Sigmoid colon (tissue), 7 donors: ENCODE measurements around the gene KLF17. TPM values are rescaled to one million over a fixed set of nuclear protein-coding genes. Genes with fewer than 3 reads are reported as not detected.

Experiments used
- DNase-seq: peaks from one replicate; pipeline ENCODE4 v3.0.0-alpha.2; 2019
- H3K27ac ChIP-seq, 4 donors: fragments of 200-600 bp; sonication (generic); one replicate each; pipeline ENCODE4 v1.5.1; 2016 to 2019; ENCODE audit warnings: mild to moderate bottlenecking in 1 of 4
- H3K27me3 ChIP-seq, 3 donors: fragments of 200-600 bp; sonication (generic); one replicate each; pipeline ENCODE4 v1.5.1; 2019; ENCODE audit warnings: mild to moderate bottlenecking in 1 of 3
- H3K36me3 ChIP-seq, 4 donors: fragments of 200-600 bp; sonication (generic); one replicate each; pipeline ENCODE4 v1.5.1; 2016 to 2019
- H3K4me1 ChIP-seq, 4 donors: fragments of 200-600 bp; sonication (generic); one replicate each; pipeline ENCODE4 v1.5.1; 2017 to 2019
- H3K4me3 ChIP-seq, 4 donors: fragments of 200-600 bp; sonication (generic); one replicate each; pipeline ENCODE4 v1.5.1; 2017 to 2019; ENCODE audit warnings: mild to moderate bottlenecking in 2 of 4, moderate library complexity in 1 of 4
- H3K9me3 ChIP-seq, 4 donors: fragments of 200-600 bp in 3 of 4; sonication (generic) in 3 of 4; one replicate each; pipeline versions ENCODE4 v1.5.1 to v1.6.1; 2013 to 2019
- EP300 ChIP-seq, 4 donors: sonication (generic); formaldehyde crosslinking; IDR thresholded peaks; one replicate each; pipeline ENCODE4 v1.6.1; 2017; ENCODE audit warnings: antibody characterized with exemption in 4 of 4
- POLR2A ChIP-seq, 2 donors: fragments of 450-650 bp; IDR thresholded peaks; one replicate each; pipeline ENCODE4 v1.6.1; 2016; ENCODE audit warnings: antibody characterized with exemption in 2 of 2, mild to moderate bottlenecking in 2 of 2, moderate library complexity in 2 of 2
- POLR2AphosphoS5 ChIP-seq, 4 donors: sonication (generic); formaldehyde crosslinking; IDR thresholded peaks; one replicate each; pipeline ENCODE4 v1.6.1; 2017; ENCODE audit warnings: antibody characterized with exemption in 4 of 4
- WGBS, 2 donors: extraction: QIAGEN DNeasy Blood & Tissue Kit; methylation state at CpG; one replicate each; pipeline ENCODE4 v1.1.7; 2013; 5-methylcytosine and 5-hydroxymethylcytosine counted together
- intact Hi-C: fragments of 100-400 bp; cut with DNase I; formaldehyde crosslinking; loops from one replicate; pipeline ENCODE4 v1.15.1; 2023
- polyA plus RNA-seq, 3 donors: library from polyadenylated mRNA; stranded (reverse); fragments of 200-250 nt; gene quantifications; one replicate each; pipeline ENCODE4 v1.2.3, GENCODE V29; 2013
- small RNA-seq, 3 donors: library from RNA; depleted of rRNA; stranded (forward); fragments of <200 nt; gene quantifications; one replicate each; pipeline ENCODE3, GENCODE V24; 2016
- total RNA-seq, 4 donors: library from RNA; depleted of rRNA; stranded (reverse); fragments of >200 nt; gene quantifications; one replicate each; pipeline ENCODE4 v1.1.0, GENCODE V29; 2016
- TF ChIP-seq, protein P1 (sequence below), 4 experiments: fragments of 450-650 bp in 3 of 4; fragments of 200-600 bp in 1 of 4; IDR thresholded peaks; one replicate each; pipeline ENCODE4 v1.5.1; 2016 to 2019; ENCODE audit warnings: antibody characterized with exemption in 4 of 4, mild to moderate bottlenecking in 3 of 4, moderate library complexity in 2 of 4
- donor health status: healthy with polysubstance abuse.
- donor health status: Bipolar disorder and iron deficiency.
- donor health status: healthy.

Gene KLF17
- total and polyA plus RNA-seq, 7 donors, result 0.16 to 0.68 (median 0.28) TPM; not detected in 4

DNA sequence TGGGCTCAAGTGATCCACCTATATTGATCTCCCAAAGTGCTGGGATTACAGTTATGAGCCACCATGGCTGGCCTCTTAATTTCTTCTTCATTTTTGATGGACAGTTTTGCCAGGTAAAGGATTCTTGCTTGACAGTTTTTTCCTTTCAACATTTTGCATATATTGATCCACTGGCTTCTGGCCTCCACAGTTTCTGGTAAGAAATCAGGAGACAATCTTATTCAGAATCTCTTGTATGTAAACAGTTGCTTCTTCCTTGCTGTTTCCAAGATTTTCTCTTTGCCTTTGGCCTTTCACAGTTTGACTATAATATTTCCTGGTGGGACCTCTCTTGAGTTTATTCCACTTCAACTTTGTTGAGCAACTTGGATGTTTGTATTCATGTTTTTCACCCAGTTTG, 42.9 kb downstream of the KLF17 start:
- no peaks in the 10 kb centered on the region for H3K9me3 ChIP-seq
- DNase-seq, result no peak
- H3K4me3 ChIP-seq, result no peak overlapping the region
- H3K36me3 ChIP-seq, result no peaks in the 10 kb centered on the region
- TF ChIP-seq EP300 (IDR thresholded peaks at IDR 0.05), result no peak
- TF ChIP-seq POLR2AphosphoS5 (IDR thresholded peaks at IDR 0.05), result no peak
- no peak for TF ChIP-seq POLR2A (IDR thresholded peaks at IDR 0.05)
- TF ChIP-seq, protein P1, sequence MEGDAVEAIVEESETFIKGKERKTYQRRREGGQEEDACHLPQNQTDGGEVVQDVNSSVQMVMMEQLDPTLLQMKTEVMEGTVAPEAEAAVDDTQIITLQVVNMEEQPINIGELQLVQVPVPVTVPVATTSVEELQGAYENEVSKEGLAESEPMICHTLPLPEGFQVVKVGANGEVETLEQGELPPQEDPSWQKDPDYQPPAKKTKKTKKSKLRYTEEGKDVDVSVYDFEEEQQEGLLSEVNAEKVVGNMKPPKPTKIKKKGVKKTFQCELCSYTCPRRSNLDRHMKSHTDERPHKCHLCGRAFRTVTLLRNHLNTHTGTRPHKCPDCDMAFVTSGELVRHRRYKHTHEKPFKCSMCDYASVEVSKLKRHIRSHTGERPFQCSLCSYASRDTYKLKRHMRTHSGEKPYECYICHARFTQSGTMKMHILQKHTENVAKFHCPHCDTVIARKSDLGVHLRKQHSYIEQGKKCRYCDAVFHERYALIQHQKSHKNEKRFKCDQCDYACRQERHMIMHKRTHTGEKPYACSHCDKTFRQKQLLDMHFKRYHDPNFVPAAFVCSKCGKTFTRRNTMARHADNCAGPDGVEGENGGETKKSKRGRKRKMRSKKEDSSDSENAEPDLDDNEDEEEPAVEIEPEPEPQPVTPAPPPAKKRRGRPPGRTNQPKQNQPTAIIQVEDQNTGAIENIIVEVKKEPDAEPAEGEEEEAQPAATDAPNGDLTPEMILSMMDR (IDR thresholded peaks at IDR 0.05), result no peak
- no peak overlapping the region for H3K27ac ChIP-seq
- intact Hi-C loops, result no loop called here
- no peaks in the 10 kb centered on the region for H3K4me1 ChIP-seq
- H3K27me3 ChIP-seq, result no peaks in the 10 kb centered on the region

DNA sequence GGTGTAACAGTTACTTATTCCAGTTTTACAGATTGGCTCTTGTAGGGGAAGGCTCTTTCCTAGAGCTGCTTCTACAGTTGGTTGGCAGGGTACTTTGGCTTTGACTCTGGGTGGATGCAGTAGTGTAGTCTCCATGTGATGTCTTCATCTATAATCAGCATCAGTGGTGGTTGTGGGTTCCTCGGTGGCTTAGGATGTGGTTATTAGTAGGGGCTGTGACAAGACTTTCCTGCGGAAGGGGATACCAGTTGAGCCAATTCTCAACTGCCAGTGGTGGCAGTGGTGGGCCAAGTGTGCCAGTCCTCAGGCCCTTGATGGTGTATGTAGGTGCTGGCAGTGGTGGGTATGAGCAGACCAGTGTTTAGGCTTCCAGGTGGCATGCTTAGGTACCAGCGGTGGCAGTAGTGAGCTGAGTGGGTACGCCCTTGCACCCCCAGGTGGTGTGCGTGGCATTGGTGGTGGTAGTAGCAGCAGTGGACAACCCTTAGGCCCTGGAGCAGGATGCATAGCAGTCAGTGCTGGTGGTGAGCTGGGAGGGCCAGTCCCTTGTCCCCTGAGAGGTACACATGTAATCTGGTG, 50.0 kb downstream of the KLF17 start:
- 82 to 85% methylated on average over 5 of the region's 5 CpGs for WGBS, 2 donors
- no peak for DNase-seq

DNA sequence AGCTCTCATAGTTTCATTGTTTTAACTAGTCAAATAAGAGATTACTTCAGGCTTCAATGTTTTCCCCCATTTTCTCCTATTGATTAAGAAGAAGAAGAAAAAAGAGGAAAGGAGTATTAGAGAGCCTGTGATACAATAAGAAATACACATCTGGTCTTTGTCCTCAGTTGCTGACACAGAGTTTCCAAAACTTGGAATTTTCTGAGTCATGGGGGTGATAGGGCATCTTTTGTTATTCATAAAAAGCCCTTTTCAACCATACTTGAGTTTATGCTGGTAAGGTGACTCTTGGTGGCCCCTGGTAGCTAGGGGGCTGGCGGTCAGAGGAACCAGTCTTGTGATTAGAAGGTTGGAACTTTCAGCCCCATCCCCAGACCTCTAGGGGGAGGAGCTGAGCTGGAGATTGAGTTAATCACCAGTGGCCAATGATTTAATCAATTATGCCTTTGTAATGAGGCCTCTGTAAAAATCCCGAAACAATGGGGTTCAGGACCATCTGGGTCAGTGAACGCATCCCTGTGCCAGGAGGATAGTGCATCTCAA, 51.7 kb downstream of the KLF17 start:
- intact Hi-C loops, result no loop called here
- H3K27ac ChIP-seq, result no peak overlapping the region
- no peak for DNase-seq
- H3K36me3 ChIP-seq, result no peaks in the 10 kb centered on the region
- no peak overlapping the region for H3K4me3 ChIP-seq
- no peaks in the 10 kb centered on the region for H3K4me1 ChIP-seq
- peaks cover 0 to 4% (median 0%) of the 10 kb centered on the region in 3 donors for H3K27me3 ChIP-seq
- 94 to 95% methylated on average over 3 of the region's 3 CpGs for WGBS, 2 donors
- TF ChIP-seq POLR2AphosphoS5 (IDR thresholded peaks at IDR 0.05), result no peak
- TF ChIP-seq POLR2A (IDR thresholded peaks at IDR 0.05), result no peak
- TF ChIP-seq, protein P1 (IDR thresholded peaks at IDR 0.05), result no peak
- TF ChIP-seq EP300 (IDR thresholded peaks at IDR 0.05), result no peak
- H3K9me3 ChIP-seq, result no peaks in the 10 kb centered on the region

More for the DNA sequence above, 50.0 kb downstream of the KLF17 start:
- Histone ChIP-seq H3K9me3 (no peaks in the 10 kb centered on the region), H3K36me3 (no peaks in the 10 kb centered on the region), H3K27me3 (peaks cover 0 to 4% (median 0%) of the 10 kb centered on the region in 3 donors), H3K27ac (no peak overlapping the region), H3K4me1 (no peaks in the 10 kb centered on the region), H3K4me3 (no peak overlapping the region)
- TF ChIP-seq, protein P1 (IDR thresholded peaks at IDR 0.05), result no peak
- TF ChIP-seq POLR2A (IDR thresholded peaks at IDR 0.05) (no peak), POLR2AphosphoS5 (IDR thresholded peaks at IDR 0.05) (no peak), EP300 (IDR thresholded peaks at IDR 0.05) (no peak)
- intact Hi-C loops, result no loop called here

DNA sequence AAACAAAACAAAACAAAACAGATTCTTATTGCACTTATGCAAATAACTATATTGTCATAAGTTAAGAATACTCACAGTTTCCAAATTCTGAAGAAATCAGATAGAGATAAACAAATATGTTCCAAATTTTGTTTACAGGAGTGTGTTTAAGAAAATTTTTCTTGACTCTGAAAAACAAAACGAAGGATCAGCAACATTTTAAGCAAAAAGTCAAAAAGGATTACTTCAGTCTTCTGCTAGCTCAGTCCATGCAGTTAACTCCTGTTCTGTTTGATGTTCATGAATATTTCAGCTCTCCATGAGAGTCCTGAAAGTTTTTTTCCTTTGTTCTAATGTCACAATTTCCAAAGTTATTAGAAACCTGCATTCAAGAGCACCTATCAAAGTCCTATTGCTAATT, 56.0 kb downstream of the KLF17 start:
- WGBS, 2 donors, result 71 to 79% methylated on average over 1 of the region's 1 CpG
- intact Hi-C loops, result no loop called here

More for the DNA sequence above, 56.0 kb downstream of the KLF17 start:
- Histone ChIP-seq H3K4me1 (no peaks in the 10 kb centered on the region), H3K4me3 (no peak overlapping the region), H3K27ac (no peak overlapping the region), H3K36me3 (no peaks in the 10 kb centered on the region), H3K9me3 (no peaks in the 10 kb centered on the region), H3K27me3 (peaks cover 0 to 4% (median 0%) of the 10 kb centered on the region in 3 donors)
- no peak for DNase-seq
- TF ChIP-seq POLR2AphosphoS5 (IDR thresholded peaks at IDR 0.05) (no peak), POLR2A (IDR thresholded peaks at IDR 0.05) (no peak), EP300 (IDR thresholded peaks at IDR 0.05) (no peak)
- TF ChIP-seq, protein P1 (IDR thresholded peaks at IDR 0.05), result no peak

Small RNA genes within 50 kb of the gene (small RNA-seq; reads per million reads assigned to genes)
- gene AL035417.1 (0 reads per million in 3 donors), gene OOSP1P1 (0 reads per million in 3 donors), gene RF00019 (0 reads per million in 3 donors), gene RN7SL479P (0 reads per million in 3 donors)

Other genes starting within 250 kb of the KLF17 start
- gene ARTN, start 185.0 kb upstream of the KLF17 start, total RNA-seq, result 1 to 10 TPM in 1 of 4 donors, under 1 TPM in 1, not detected in 2; 0.99 to 1.8 TPM
- 1 to 10 TPM; 2.4 to 8.1 (median 4.9) TPM for gene ARTN, start 185.0 kb upstream of the KLF17 start, polyA plus RNA-seq
- 10 to 100 TPM; 16.1 to 27.1 (median 22.3) TPM for gene IPO13, start 171.9 kb upstream of the KLF17 start, total RNA-seq
- 10 to 100 TPM in 2 of 3 donors, 1 to 10 TPM in 1; 9.6 to 15.5 (median 10.4) TPM for gene IPO13, start 171.9 kb upstream of the KLF17 start, polyA plus RNA-seq
- gene DPH2, start 148.8 kb upstream of the KLF17 start, total RNA-seq, result 10 to 100 TPM; 10.7 to 37.2 (median 12.8) TPM
- gene DPH2, start 148.8 kb upstream of the KLF17 start, polyA plus RNA-seq, result 10 to 100 TPM; 10.8 to 31.3 (median 11.3) TPM
- gene ATP6V0B, start 143.9 kb upstream of the KLF17 start, total RNA-seq, result 100 to 1,000 TPM in 3 of 4 donors, 10 to 100 TPM in 1; 67.9 to 152 (median 128) TPM
- 100 to 1,000 TPM; 108 to 286 (median 129) TPM for gene ATP6V0B, start 143.9 kb upstream of the KLF17 start, polyA plus RNA-seq
- gene B4GALT2, start 139.6 kb upstream of the KLF17 start, total RNA-seq, result 10 to 100 TPM; 30.1 to 55.9 (median 51.1) TPM
- gene B4GALT2, start 139.6 kb upstream of the KLF17 start, polyA plus RNA-seq, result 10 to 100 TPM; 14.8 to 32.0 (median 26.4) TPM
- gene CCDC24, start 127.2 kb upstream of the KLF17 start, total RNA-seq, result 1 to 10 TPM; 2.7 to 6.6 (median 3.9) TPM
- gene CCDC24, start 127.2 kb upstream of the KLF17 start, polyA plus RNA-seq, result 10 to 100 TPM; 16.7 to 19.2 (median 19.2) TPM
- 10 to 100 TPM in 2 of 4 donors, 1 to 10 TPM in 2; 5.4 to 16.6 (median 9.3) TPM for gene SLC6A9, start 87.4 kb upstream of the KLF17 start, total RNA-seq
- gene SLC6A9, start 87.4 kb upstream of the KLF17 start, polyA plus RNA-seq, result 10 to 100 TPM in 1 of 3 donors, 1 to 10 TPM in 2; 2.4 to 24.5 (median 4.4) TPM
- gene KLF18, start 22.8 kb downstream of the KLF17 start, total RNA-seq, result not detected
- under 1 TPM in 1 of 3 donors, not detected in 2; under 0.01 TPM for gene KLF18, start 22.8 kb downstream of the KLF17 start, polyA plus RNA-seq
- gene DMAP1, start 94.7 kb downstream of the KLF17 start, total RNA-seq, result 10 to 100 TPM; 32.3 to 67.0 (median 40.9) TPM
- 10 to 100 TPM; 23.6 to 40.9 (median 27.6) TPM for gene DMAP1, start 94.7 kb downstream of the KLF17 start, polyA plus RNA-seq
- gene ERI3, start 236.4 kb downstream of the KLF17 start, total RNA-seq, result 10 to 100 TPM; 33.2 to 50.4 (median 39.8) TPM
- 10 to 100 TPM; 25.6 to 88.3 (median 69.6) TPM for gene ERI3, start 236.4 kb downstream of the KLF17 start, polyA plus RNA-seq